Liver (tissue), 9 donors: ENCODE results near the gene RASA4B. TPM values are rescaled to one million over a fixed set of nuclear protein-coding genes. Genes with fewer than 3 reads are reported as not detected.
"Not testable (repeated sequence)": the region's sequence is repeated elsewhere in the genome, so short reads cannot be mapped to it uniquely, and the experiment has no call there.

Source experiments
- DNase-seq: peaks from one replicate; pipeline ENCODE4 v3.0.0-alpha.2; 2017; ENCODE audit warnings: low spot score
- H3K27ac ChIP-seq, 2 donors: one replicate each; pipeline ENCODE4 v1.7.0; 2013; ENCODE audit warnings: inconsistent platforms in 2 of 2, low read length in 2 of 2, control low read depth in 1 of 2, low read depth in 1 of 2, mild to moderate bottlenecking in 1 of 2
- H3K27me3 ChIP-seq, 4 donors: one replicate each; pipeline versions ENCODE4 v1.6.1 to v1.7.0; 2013; ENCODE audit warnings: low read length in 3 of 4, inconsistent platforms in 1 of 4, mild to moderate bottlenecking in 1 of 4, moderate library complexity in 1 of 4; ENCODE audit not compliant: control insufficient read depth in 4 of 4, insufficient read depth in 4 of 4
- H3K36me3 ChIP-seq, 4 donors: one replicate each; pipeline versions ENCODE4 v1.6.1 to v1.7.0; 2013; ENCODE audit warnings: low read length in 3 of 4, mild to moderate bottlenecking in 3 of 4, low read depth in 1 of 4, moderate library complexity in 1 of 4; ENCODE audit not compliant: control insufficient read depth in 4 of 4, insufficient read depth in 3 of 4
- H3K4me1 ChIP-seq, 4 donors: one replicate each; pipeline versions ENCODE4 v1.6.1 to v1.7.0; 2013; ENCODE audit warnings: low read length in 3 of 4, mild to moderate bottlenecking in 3 of 4, moderate library complexity in 1 of 4; ENCODE audit not compliant: control insufficient read depth in 4 of 4, insufficient read depth in 4 of 4
- H3K4me3 ChIP-seq, 3 donors: one replicate each; pipeline versions ENCODE4 v1.6.1 to v1.7.0; 2013; ENCODE audit warnings: low read length in 3 of 3, control low read depth in 1 of 3, low read depth in 1 of 3, mild to moderate bottlenecking in 1 of 3
- H3K9ac ChIP-seq, 2 donors: one replicate each; pipeline ENCODE4 v1.7.0; 2013; ENCODE audit warnings: low read length in 2 of 2, mild to moderate bottlenecking in 2 of 2, moderate library complexity in 2 of 2, control low read depth in 1 of 2, low read depth in 1 of 2
- H3K9me3 ChIP-seq, 4 donors: one replicate each; pipeline versions ENCODE4 v1.6.1 to v1.7.0; 2013; ENCODE audit warnings: low read length in 3 of 4; ENCODE audit not compliant: control insufficient read depth in 4 of 4
- RAD21 ChIP-seq, 2 donors: IDR thresholded peaks; 2 replicates each; pipeline ENCODE4 v1.6.1; 2016; ENCODE audit warnings: antibody characterized with exemption in 2 of 2, mild to moderate bottlenecking in 2 of 2
- WGBS: extraction: QIAGEN DNeasy Blood & Tissue Kit; methylation state at CpG from one replicate; pipeline ENCODE4 v1.1.7; 2013; 5-methylcytosine and 5-hydroxymethylcytosine counted together
- polyA plus RNA-seq, 2 donors: library from polyadenylated mRNA; stranded (reverse) in 1 of 2; unstranded in 1 of 2; fragments of 200-250 nt in 1 of 2; fragments of >200 nt in 1 of 2; fragmentation: Nextera tagmentation in 1 of 2; extraction: Ambion mirVana in 1 of 2; gene quantifications; one replicate each; pipeline versions ENCODE4 v1.2.1 to v1.2.3, GENCODE V29; 2013 to 2015
- total RNA-seq, 2 donors: library from RNA; depleted of rRNA; stranded (reverse); fragments of >200 nt; gene quantifications; one replicate each; pipeline ENCODE4 v1.2.3, GENCODE V29; 2014
- TF ChIP-seq, protein P1 (sequence below): fragments of 150-350 bp; IDR thresholded peaks from 2 replicates; pipeline ENCODE4 v1.5.1; 2017; ENCODE audit warnings: improper control_type of control experiment, low read depth, low read length; ENCODE audit not compliant: missing input control
- donor health status: healthy.
- donor health status: healthy.
- donor health status: healthy.
- donor health status: healthy.
- donor health status: healthy.

Gene RASA4B
- total and polyA plus RNA-seq, 4 donors, result 0.62 to 4.8 (median 0.74) TPM

DNA sequence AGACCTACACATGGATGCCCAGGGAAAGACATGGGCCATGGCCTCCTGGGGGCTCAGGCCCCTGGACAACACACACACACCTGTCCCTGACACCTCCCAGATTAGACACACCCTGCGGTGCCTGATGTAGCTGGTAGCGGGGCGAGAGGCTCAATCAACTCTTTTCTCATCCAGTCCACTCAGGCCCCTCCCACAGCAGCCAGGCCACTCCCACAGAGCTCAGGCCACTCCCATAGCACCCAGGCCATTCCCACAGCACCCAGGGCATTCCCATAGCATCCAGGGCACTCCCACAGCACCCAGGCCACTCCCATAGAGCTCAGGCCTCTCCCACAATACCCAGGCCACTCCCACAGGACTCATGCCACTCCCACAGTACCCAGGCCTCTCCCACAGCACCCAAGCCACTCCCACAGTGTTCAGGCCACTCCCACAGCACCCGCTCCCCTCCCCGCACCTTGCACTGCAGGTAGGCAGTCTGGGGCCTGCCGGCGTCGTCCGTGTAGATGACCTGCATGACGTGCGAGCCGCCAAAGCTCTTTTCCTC lies 27.0 kb downstream of the RASA4B start:
- H3K4me1 ChIP-seq, H3K27ac ChIP-seq, H3K27me3 ChIP-seq, H3K9me3 ChIP-seq, H3K4me3 ChIP-seq, H3K36me3 ChIP-seq, DNase-seq, H3K9ac ChIP-seq: not testable (repeated sequence)
- 75% methylated on average over 3 of the region's 12 CpGs for WGBS

DNA sequence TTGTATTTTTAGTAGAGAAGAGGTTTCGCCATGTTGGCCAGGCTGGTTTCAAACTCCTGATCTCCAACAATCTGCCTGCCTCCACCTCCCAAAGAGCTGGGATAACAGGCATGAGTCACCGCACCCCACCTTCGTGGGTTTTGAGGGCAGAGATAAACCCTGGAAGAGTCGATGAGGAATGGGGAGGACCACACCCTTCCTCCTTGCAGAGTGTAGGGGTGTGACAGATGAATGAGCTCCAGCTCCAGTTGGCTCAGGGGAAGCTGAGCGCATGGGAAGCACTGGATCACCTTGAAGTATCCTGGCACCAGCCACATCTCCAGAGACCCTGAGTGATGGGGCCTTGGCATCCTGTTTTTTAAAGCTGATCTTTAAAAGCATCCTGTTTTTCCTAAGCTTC lies 33.3 kb downstream of the RASA4B start:
- H3K27me3 ChIP-seq, H3K4me3 ChIP-seq, H3K4me1 ChIP-seq, H3K36me3 ChIP-seq, H3K9me3 ChIP-seq, DNase-seq, H3K27ac ChIP-seq, H3K9ac ChIP-seq: not testable (repeated sequence)
- WGBS, result no CpG with 5 or more reads among the region's 5 CpGs

DNA sequence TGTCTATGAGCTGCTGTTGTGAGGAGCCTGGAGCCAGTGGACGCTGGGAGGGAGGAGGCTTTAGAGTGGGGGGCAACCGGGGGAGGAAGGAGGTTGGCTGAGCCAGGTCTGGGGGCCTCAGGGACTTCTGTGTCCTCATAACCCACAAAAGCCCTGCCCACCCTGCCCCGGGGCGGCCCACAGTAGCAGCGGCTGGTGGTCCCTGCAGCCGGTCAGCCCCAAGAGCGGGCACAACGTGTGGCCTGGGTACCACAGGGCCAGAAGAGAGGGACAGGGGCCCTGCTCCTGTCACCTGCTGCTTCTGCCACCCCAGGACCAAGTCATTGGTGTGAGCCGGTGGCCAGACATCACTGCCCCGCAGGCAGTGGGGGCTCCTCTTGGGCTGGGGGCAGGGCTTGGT lies 35.6 kb downstream of the RASA4B start:
- H3K9ac ChIP-seq, H3K9me3 ChIP-seq, DNase-seq, H3K4me1 ChIP-seq, H3K4me3 ChIP-seq, H3K36me3 ChIP-seq, H3K27ac ChIP-seq, H3K27me3 ChIP-seq: not testable (repeated sequence)
- 86% methylated on average over 1 of the region's 10 CpGs for WGBS

DNA sequence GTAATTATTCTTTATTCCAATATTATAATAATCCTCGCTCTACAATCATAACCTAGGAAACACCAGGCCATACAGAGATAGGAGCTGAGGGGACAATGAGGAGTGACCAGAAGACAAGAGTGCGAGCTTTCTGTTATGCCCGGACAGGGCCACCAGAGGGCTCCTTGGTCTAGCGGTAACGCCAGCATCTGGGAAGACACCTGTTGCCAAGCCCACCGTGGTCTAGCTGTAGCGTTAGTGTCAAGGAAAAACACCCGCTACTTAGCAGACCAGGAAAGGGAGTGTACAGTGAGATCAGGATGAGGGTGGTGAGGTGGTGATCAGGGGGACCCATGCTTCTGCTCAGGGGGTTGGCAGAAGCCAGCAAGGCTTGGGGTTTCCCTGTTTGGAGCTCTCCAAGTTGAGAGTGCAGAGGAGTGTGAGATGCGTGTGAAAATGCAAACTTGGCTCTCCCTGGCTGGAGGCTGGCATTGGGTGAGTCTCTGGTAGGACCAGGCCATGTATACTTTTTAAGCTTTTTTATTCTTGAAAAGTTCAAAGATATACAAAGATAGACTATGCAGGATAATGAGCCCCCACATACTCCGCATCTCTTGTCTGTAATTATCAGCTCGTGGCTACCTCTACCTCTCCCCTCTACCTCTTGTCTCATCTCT lies 37.5 kb downstream of the RASA4B start:
- not testable (repeated sequence) for H3K4me3 ChIP-seq, H3K9me3 ChIP-seq, H3K36me3 ChIP-seq, H3K27ac ChIP-seq, H3K9ac ChIP-seq, H3K4me1 ChIP-seq, DNase-seq, H3K27me3 ChIP-seq
- TF ChIP-seq, protein P1, sequence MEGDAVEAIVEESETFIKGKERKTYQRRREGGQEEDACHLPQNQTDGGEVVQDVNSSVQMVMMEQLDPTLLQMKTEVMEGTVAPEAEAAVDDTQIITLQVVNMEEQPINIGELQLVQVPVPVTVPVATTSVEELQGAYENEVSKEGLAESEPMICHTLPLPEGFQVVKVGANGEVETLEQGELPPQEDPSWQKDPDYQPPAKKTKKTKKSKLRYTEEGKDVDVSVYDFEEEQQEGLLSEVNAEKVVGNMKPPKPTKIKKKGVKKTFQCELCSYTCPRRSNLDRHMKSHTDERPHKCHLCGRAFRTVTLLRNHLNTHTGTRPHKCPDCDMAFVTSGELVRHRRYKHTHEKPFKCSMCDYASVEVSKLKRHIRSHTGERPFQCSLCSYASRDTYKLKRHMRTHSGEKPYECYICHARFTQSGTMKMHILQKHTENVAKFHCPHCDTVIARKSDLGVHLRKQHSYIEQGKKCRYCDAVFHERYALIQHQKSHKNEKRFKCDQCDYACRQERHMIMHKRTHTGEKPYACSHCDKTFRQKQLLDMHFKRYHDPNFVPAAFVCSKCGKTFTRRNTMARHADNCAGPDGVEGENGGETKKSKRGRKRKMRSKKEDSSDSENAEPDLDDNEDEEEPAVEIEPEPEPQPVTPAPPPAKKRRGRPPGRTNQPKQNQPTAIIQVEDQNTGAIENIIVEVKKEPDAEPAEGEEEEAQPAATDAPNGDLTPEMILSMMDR, result peak; percentile 23
- TF ChIP-seq RAD21 (IDR thresholded peaks at IDR 0.05), result peak; percentile 38 to 45
- WGBS, result 4% methylated on average over 8 of the region's 11 CpGs

DNA sequence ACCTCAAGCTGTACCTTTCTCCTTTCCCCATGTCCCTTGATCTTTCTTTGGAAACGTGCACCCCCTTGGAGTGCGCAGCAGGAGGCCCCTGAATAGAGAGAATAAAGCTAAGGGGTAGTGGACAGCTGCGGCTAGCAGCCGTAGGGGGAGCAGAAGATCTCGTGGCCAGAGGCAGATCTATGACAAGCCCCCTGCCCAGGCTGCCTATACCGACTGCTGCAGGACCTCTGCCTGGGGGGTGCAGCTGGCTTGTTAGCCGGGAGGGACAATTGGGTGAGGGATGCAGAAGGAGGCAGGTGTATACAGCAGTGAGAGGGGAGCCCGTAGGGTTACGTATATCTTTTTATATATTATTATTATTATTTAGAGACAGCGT lies 38.4 kb downstream of the RASA4B start:
- H3K9me3 ChIP-seq, H3K27me3 ChIP-seq, H3K27ac ChIP-seq, H3K4me3 ChIP-seq, H3K4me1 ChIP-seq, H3K9ac ChIP-seq, H3K36me3 ChIP-seq, DNase-seq: not testable (repeated sequence)
- WGBS, result 0% methylated on average over 2 of the region's 10 CpGs
